ENCODE measurements around the gene NEK5.
"Not testable (repeated sequence)": the region's sequence is repeated elsewhere in the genome, so short reads cannot be mapped to it uniquely, and the experiment has no call there.

Gene NEK5

DNA sequence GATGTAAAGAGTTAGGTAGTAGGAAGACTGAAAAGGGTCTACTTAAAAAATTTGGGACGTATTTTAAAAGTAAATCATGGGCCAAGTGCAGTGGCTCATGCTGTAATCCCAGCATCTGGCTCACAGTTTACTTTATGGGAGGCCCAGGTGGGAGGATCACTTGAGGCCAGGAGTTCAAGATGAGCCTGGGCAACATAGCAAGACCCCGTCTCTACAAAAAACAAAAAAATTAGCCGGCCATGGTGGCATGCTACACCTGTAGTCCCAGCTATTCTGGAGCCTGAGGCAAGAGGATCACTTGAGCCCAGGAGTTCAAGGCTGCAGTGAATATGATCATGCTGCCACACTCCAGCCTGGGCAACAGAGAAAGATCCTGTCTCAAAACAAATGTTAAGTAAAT, 81.4 kb downstream of the NEK5 start:
- H3K9me3 ChIP-seq (ENCODE audit: control insufficient read depth in 2 of 2, low read length in 2 of 2): no peaks in the 10 kb centered on the region

DNA sequence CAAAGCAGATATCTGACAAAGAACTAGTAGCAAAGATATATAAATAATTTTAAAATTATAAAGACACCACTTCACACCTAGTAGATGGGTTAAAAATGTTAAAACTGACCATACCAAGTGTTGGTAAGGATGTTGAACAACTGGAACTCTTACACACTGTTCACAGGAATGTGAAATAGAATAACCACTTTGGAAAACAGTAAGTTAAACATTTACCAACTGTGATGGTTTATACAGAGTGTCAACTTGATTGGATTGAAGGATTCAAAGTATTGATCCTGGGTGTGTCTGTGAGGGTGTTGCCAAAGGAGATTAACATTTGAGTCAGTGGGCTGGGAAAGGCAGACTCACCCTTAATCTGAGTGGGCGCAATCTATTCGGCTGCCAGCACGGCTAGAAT, 85.2 kb downstream of the NEK5 start:
- no peaks in the 10 kb centered on the region for H3K27me3 ChIP-seq (ENCODE audit: control insufficient read depth in 2 of 2, insufficient read depth in 2 of 2, low read length in 2 of 2)
- H3K4me1 ChIP-seq (ENCODE audit: control insufficient read depth in 2 of 2, insufficient read depth in 2 of 2, low read length in 2 of 2): no peaks in the 10 kb centered on the region
- no peak overlapping the region for H3K27ac ChIP-seq (ENCODE audit: low read depth in 2 of 2, low read length in 2 of 2)
- H3K4me3 ChIP-seq (ENCODE audit: low read length in 2 of 2): no peak overlapping the region
- no peaks in the 10 kb centered on the region for H3K36me3 ChIP-seq (ENCODE audit: control insufficient read depth in 2 of 2, insufficient read depth in 2 of 2, low read length in 2 of 2)
- no peak overlapping the region for H3K9ac ChIP-seq (ENCODE audit: low read depth in 1 of 2, low read length in 2 of 2)
- H3K9me3 ChIP-seq (ENCODE audit: control insufficient read depth in 2 of 2, low read length in 2 of 2): no peaks in the 10 kb centered on the region

More for the DNA sequence above, 81.4 kb downstream of the NEK5 start:
- Histone ChIP-seq H3K4me3 (ENCODE audit: low read length in 2 of 2) (no peak overlapping the region), H3K9ac (ENCODE audit: low read depth in 1 of 2, low read length in 2 of 2) (no peak overlapping the region), H3K27me3 (ENCODE audit: control insufficient read depth in 2 of 2, insufficient read depth in 2 of 2, low read length in 2 of 2) (no peaks in the 10 kb centered on the region), H3K4me1 (ENCODE audit: control insufficient read depth in 2 of 2, insufficient read depth in 2 of 2, low read length in 2 of 2) (no peaks in the 10 kb centered on the region), H3K36me3 (ENCODE audit: control insufficient read depth in 2 of 2, insufficient read depth in 2 of 2, low read length in 2 of 2) (no peaks in the 10 kb centered on the region), H3K27ac (ENCODE audit: low read depth in 2 of 2, low read length in 2 of 2) (no peak overlapping the region)

DNA sequence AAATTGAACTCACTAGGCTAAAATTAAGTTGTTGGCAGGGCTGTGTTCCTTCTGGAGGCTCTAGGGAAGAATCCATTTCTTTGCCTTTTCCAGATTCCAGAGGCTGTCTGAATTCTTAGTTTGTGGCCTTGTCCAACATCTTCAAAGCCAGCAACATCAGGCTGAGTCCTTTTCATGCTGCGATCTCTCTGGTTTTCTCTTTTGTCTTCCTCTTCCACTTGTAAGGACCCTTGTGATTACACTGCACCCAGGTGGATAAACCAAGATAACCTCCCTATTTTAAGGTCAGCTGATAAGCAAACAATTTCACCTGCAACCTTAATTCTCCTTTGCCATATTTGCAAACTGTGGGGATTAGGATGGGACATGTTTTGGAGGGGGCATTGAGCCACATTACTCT, 92.8 kb downstream of the NEK5 start:
- Histone ChIP-seq H3K4me3 (ENCODE audit: low read length in 2 of 2) (no peak overlapping the region), H3K27ac (ENCODE audit: low read depth in 2 of 2, low read length in 2 of 2) (no peak overlapping the region), H3K27me3 (ENCODE audit: control insufficient read depth in 2 of 2, insufficient read depth in 2 of 2, low read length in 2 of 2) (no peaks in the 10 kb centered on the region), H3K9ac (ENCODE audit: low read depth in 1 of 2, low read length in 2 of 2) (no peak overlapping the region), H3K9me3 (ENCODE audit: control insufficient read depth in 2 of 2, low read length in 2 of 2) (no peaks in the 10 kb centered on the region), H3K4me1 (ENCODE audit: control insufficient read depth in 2 of 2, insufficient read depth in 2 of 2, low read length in 2 of 2) (no peaks in the 10 kb centered on the region), H3K36me3 (ENCODE audit: control insufficient read depth in 2 of 2, insufficient read depth in 2 of 2, low read length in 2 of 2) (no peaks in the 10 kb centered on the region)

DNA sequence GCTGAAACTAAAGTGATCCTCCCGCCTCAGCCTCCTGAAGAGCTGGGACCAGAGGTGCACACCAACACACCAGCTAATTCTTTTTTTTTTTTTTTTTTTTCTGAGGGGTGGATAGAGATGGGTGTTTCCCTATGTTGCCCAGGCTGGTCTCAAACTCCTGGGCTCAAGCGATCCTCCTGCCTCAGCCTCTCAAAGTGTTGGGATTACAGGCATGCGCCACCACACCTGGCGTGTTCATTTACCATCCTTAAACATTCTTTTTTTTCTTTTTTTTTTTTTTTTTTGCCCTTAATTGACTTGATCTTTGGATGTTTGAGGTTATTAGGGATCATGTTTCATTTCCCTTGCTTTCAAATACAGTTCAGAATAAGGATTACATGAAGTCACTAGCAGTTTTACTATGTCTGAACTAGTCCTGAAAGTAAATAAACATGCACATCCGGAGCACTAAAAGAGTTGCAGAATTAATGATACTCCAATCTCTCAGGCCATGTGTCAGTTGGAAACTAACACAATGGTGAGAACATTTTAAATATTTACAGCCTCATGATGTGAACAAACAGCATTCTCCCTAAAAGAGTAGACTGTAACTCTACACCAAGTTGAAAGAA, 94.2 kb downstream of the NEK5 start:
- H3K36me3 ChIP-seq (ENCODE audit: control insufficient read depth in 2 of 2, insufficient read depth in 2 of 2, low read length in 2 of 2): no peaks in the 10 kb centered on the region

DNA sequence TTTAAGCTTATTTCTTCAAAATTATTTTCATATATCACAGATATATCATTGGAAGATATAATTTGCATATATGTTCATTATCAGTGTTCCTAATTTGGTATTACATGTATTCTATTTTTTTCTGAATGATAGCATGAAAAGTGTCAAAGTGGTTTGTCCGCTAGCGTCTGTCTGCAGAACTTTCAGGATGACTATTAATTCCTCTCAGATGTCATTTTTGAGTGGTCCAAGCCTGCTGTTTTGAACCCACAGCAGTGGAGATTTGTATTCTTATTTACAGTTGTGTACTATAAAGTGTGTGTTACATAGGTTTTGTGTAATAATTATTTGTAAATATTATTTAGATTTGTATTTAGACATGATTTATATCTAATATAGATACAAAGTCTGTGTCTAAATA, 95.8 kb downstream of the NEK5 start:
- Histone ChIP-seq H3K4me3 (ENCODE audit: low read length in 2 of 2) (no peak overlapping the region), H3K9me3 (ENCODE audit: control insufficient read depth in 2 of 2, low read length in 2 of 2) (no peaks in the 10 kb centered on the region), H3K36me3 (ENCODE audit: control insufficient read depth in 2 of 2, insufficient read depth in 2 of 2, low read length in 2 of 2) (peaks cover 4 to 5% of the 10 kb centered on the region in 2 donors), H3K27ac (ENCODE audit: low read depth in 2 of 2, low read length in 2 of 2) (no peak overlapping the region), H3K4me1 (ENCODE audit: control insufficient read depth in 2 of 2, insufficient read depth in 2 of 2, low read length in 2 of 2) (no peaks in the 10 kb centered on the region), H3K27me3 (ENCODE audit: control insufficient read depth in 2 of 2, insufficient read depth in 2 of 2, low read length in 2 of 2) (no peaks in the 10 kb centered on the region), H3K9ac (ENCODE audit: low read depth in 1 of 2, low read length in 2 of 2) (no peak overlapping the region)

More for the DNA sequence above, 94.2 kb downstream of the NEK5 start:
- no peak overlapping the region for H3K27ac ChIP-seq (ENCODE audit: low read depth in 2 of 2, low read length in 2 of 2)
- no peaks in the 10 kb centered on the region for H3K9me3 ChIP-seq (ENCODE audit: control insufficient read depth in 2 of 2, low read length in 2 of 2)
- H3K9ac ChIP-seq (ENCODE audit: low read depth in 1 of 2, low read length in 2 of 2): no peak overlapping the region
- no peaks in the 10 kb centered on the region for H3K4me1 ChIP-seq (ENCODE audit: control insufficient read depth in 2 of 2, insufficient read depth in 2 of 2, low read length in 2 of 2)
- no peak overlapping the region for H3K4me3 ChIP-seq (ENCODE audit: low read length in 2 of 2)
- no peaks in the 10 kb centered on the region for H3K27me3 ChIP-seq (ENCODE audit: control insufficient read depth in 2 of 2, insufficient read depth in 2 of 2, low read length in 2 of 2)

DNA sequence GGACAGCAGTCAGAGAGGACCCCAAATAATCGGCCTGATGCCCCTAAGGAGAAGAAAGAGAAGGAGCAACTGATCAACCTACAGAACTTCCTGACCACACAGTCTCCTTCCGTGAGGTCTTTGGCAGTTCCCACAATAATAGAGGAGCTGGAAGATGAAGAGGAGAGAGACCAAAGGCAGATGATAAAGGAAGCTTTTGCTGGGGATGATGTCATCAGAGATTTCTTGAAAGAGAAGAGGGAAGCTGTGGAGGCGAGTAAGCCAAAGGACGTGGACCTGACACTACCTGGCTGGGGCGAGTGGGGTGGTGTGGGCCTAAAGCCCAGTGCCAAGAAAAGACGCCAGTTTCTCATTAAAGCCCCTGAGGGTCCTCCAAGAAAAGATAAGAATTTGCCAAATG, 98.5 kb downstream of the NEK5 start:
- not testable (repeated sequence) for H3K4me3 ChIP-seq (ENCODE audit: low read length in 2 of 2); H3K9me3 ChIP-seq (ENCODE audit: control insufficient read depth in 2 of 2, low read length in 2 of 2); H3K9ac ChIP-seq (ENCODE audit: low read depth in 1 of 2, low read length in 2 of 2); H3K27ac ChIP-seq (ENCODE audit: low read depth in 2 of 2, low read length in 2 of 2); H3K4me1 ChIP-seq (ENCODE audit: control insufficient read depth in 2 of 2, insufficient read depth in 2 of 2, low read length in 2 of 2); H3K27me3 ChIP-seq (ENCODE audit: control insufficient read depth in 2 of 2, insufficient read depth in 2 of 2, low read length in 2 of 2)
- H3K36me3 ChIP-seq (ENCODE audit: control insufficient read depth in 2 of 2, insufficient read depth in 2 of 2, low read length in 2 of 2): peaks cover 6 to 19% of the 10 kb centered on the region in 2 donors

DNA sequence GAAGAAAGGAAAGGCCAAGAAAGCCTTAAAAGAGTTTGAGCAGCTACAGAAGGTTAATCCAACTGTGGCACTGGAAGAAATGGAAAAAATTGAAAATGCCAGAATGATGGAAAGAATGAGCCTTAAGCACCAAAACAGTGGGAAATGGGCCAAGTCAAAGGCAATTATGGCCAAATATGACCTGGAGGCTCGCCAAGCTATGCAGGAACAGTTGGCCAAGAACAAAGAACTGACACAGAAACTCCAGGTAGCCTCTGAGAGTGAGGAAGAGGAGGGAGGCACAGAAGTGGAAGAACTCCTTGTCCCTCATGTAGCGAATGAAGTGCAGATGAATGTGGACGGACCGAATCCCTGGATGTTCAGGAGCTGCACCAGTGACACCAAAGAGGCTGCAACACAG, 99.3 kb downstream of the NEK5 start:
- Histone ChIP-seq H3K9ac (ENCODE audit: low read depth in 1 of 2, low read length in 2 of 2) (no peak overlapping the region), H3K9me3 (ENCODE audit: control insufficient read depth in 2 of 2, low read length in 2 of 2) (no peaks in the 10 kb centered on the region), H3K4me3 (ENCODE audit: low read length in 2 of 2) (no peak overlapping the region), H3K27me3 (ENCODE audit: control insufficient read depth in 2 of 2, insufficient read depth in 2 of 2, low read length in 2 of 2) (no peaks in the 10 kb centered on the region), H3K36me3 (ENCODE audit: control insufficient read depth in 2 of 2, insufficient read depth in 2 of 2, low read length in 2 of 2) (peaks cover 9 to 26% of the 10 kb centered on the region in 2 donors), H3K4me1 (ENCODE audit: control insufficient read depth in 2 of 2, insufficient read depth in 2 of 2, low read length in 2 of 2) (no peaks in the 10 kb centered on the region), H3K27ac (ENCODE audit: low read depth in 2 of 2, low read length in 2 of 2) (no peak overlapping the region)

DNA sequence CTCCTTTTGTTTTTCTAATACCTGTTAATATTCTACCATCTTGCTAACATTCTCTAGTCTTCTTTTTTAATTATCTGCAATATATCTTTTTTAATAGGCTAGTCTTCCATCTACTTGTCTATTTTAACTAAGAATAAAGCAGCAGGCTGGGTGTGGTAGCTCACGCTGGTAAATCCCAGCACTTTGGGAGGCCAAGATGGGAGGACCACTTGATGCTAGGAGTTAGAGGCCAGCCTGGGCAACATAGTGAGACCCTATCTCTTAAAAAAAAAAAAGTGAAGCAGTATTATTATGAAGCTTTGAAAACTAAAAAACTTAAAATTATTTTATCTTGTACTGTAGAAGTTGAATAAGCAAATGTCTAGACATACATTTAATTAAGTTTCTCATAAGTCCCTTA, 101.0 kb downstream of the NEK5 start:
- H3K27ac ChIP-seq (ENCODE audit: low read depth in 2 of 2, low read length in 2 of 2): no peak overlapping the region
- H3K36me3 ChIP-seq (ENCODE audit: control insufficient read depth in 2 of 2, insufficient read depth in 2 of 2, low read length in 2 of 2): peaks cover 15 to 34% of the 10 kb centered on the region in 2 donors
- no peaks in the 10 kb centered on the region for H3K27me3 ChIP-seq (ENCODE audit: control insufficient read depth in 2 of 2, insufficient read depth in 2 of 2, low read length in 2 of 2)

DNA sequence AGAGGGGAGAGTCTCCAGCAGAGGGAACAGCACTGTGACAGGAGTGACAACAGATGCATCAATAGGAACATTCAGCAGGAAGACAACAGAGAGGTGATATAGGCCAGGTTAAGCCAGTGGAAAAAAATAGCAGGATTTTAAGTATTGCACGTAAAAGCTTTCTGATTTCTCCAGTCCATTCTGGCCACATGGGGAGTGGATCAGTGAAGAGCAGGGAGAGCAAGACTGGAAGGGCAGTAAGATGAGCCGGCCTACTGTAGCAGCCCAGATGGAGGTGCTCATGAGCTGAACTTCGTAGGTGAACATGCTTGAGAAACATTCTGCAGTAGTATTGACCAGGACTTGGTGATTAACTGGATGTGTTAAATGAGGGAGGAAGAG, 102.6 kb downstream of the NEK5 start:
- no peak overlapping the region for H3K9ac ChIP-seq (ENCODE audit: low read depth in 1 of 2, low read length in 2 of 2)
- H3K27me3 ChIP-seq (ENCODE audit: control insufficient read depth in 2 of 2, insufficient read depth in 2 of 2, low read length in 2 of 2): no peaks in the 10 kb centered on the region
- H3K4me3 ChIP-seq (ENCODE audit: low read length in 2 of 2): no peak overlapping the region
- peaks cover 21 to 45% of the 10 kb centered on the region in 2 donors for H3K36me3 ChIP-seq (ENCODE audit: control insufficient read depth in 2 of 2, insufficient read depth in 2 of 2, low read length in 2 of 2)
- no peak overlapping the region for H3K27ac ChIP-seq (ENCODE audit: low read depth in 2 of 2, low read length in 2 of 2)
- no peaks in the 10 kb centered on the region for H3K4me1 ChIP-seq (ENCODE audit: control insufficient read depth in 2 of 2, insufficient read depth in 2 of 2, low read length in 2 of 2)
- H3K9me3 ChIP-seq (ENCODE audit: control insufficient read depth in 2 of 2, low read length in 2 of 2): no peaks in the 10 kb centered on the region

More for the DNA sequence above, 101.0 kb downstream of the NEK5 start:
- H3K9ac ChIP-seq (ENCODE audit: low read depth in 1 of 2, low read length in 2 of 2): no peak overlapping the region
- no peaks in the 10 kb centered on the region for H3K4me1 ChIP-seq (ENCODE audit: control insufficient read depth in 2 of 2, insufficient read depth in 2 of 2, low read length in 2 of 2)
- H3K4me3 ChIP-seq (ENCODE audit: low read length in 2 of 2): no peak overlapping the region
- no peaks in the 10 kb centered on the region for H3K9me3 ChIP-seq (ENCODE audit: control insufficient read depth in 2 of 2, low read length in 2 of 2)

DNA sequence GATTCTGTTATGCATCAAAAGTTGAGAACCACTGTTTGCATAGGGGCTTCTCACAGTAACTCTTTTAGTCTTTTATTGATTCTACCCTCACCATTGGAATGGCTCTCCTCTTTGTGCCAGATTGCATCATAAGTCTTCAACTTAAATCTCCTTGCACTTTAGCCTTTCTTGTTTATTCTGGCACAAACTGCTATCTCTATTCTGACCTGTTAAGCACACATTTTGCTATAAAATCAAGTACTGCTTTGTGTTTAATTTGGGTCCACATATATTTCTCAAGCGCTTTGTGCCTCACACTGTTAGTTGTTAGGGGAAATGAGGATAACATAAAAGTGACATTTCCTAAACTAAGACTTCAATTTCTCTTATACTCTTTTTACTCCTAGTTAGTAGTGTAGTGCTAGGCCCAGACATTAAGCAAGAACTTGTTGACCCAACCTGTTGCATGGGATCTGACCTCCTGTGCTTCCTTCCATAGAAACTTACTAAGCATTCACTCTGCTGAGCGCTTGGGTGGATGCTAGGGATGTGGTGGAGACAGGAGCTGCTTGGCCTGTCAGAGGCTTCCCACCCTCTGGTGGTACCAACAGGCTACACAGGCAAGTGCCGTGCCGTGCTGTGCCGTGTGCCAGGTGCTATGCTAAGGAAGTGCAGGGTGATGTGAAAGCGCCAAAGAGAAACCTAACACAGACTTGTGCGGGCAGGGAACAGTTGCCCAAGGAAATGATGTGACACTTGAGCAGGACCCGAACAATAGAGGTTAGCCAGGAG, 103.2 kb downstream of the NEK5 start:
- peaks cover 22 to 51% of the 10 kb centered on the region in 2 donors for H3K36me3 ChIP-seq (ENCODE audit: control insufficient read depth in 2 of 2, insufficient read depth in 2 of 2, low read length in 2 of 2)
- H3K4me3 ChIP-seq (ENCODE audit: low read length in 2 of 2): no peak overlapping the region
- no peak overlapping the region for H3K27ac ChIP-seq (ENCODE audit: low read depth in 2 of 2, low read length in 2 of 2)
- no peaks in the 10 kb centered on the region for H3K9me3 ChIP-seq (ENCODE audit: control insufficient read depth in 2 of 2, low read length in 2 of 2)
- no peak overlapping the region for H3K9ac ChIP-seq (ENCODE audit: low read depth in 1 of 2, low read length in 2 of 2)
- no peaks in the 10 kb centered on the region for H3K4me1 ChIP-seq (ENCODE audit: control insufficient read depth in 2 of 2, insufficient read depth in 2 of 2, low read length in 2 of 2)
- no peaks in the 10 kb centered on the region for H3K27me3 ChIP-seq (ENCODE audit: control insufficient read depth in 2 of 2, insufficient read depth in 2 of 2, low read length in 2 of 2)
